Sigmoid colon (tissue), 7 donors: Measurements from ENCODE around the gene BCHE. TPM values are rescaled to one million over a fixed set of nuclear protein-coding genes. Genes with fewer than 3 reads are reported as not detected.

Experiments
- DNase-seq: peaks from one replicate; pipeline ENCODE4 v3.0.0-alpha.2; 2019
- H3K27ac ChIP-seq, 4 donors: fragments of 200-600 bp; sonication (generic); one replicate each; pipeline ENCODE4 v1.5.1; 2016 to 2019; ENCODE audit warnings: mild to moderate bottlenecking in 1 of 4
- H3K27me3 ChIP-seq, 3 donors: fragments of 200-600 bp; sonication (generic); one replicate each; pipeline ENCODE4 v1.5.1; 2019; ENCODE audit warnings: mild to moderate bottlenecking in 1 of 3
- H3K36me3 ChIP-seq, 4 donors: fragments of 200-600 bp; sonication (generic); one replicate each; pipeline ENCODE4 v1.5.1; 2016 to 2019
- H3K4me1 ChIP-seq, 4 donors: fragments of 200-600 bp; sonication (generic); one replicate each; pipeline ENCODE4 v1.5.1; 2017 to 2019
- H3K4me3 ChIP-seq, 4 donors: fragments of 200-600 bp; sonication (generic); one replicate each; pipeline ENCODE4 v1.5.1; 2017 to 2019; ENCODE audit warnings: mild to moderate bottlenecking in 2 of 4, moderate library complexity in 1 of 4
- H3K9me3 ChIP-seq, 4 donors: fragments of 200-600 bp in 3 of 4; sonication (generic) in 3 of 4; one replicate each; pipeline versions ENCODE4 v1.5.1 to v1.6.1; 2013 to 2019
- EP300 ChIP-seq, 4 donors: sonication (generic); formaldehyde crosslinking; IDR thresholded peaks; one replicate each; pipeline ENCODE4 v1.6.1; 2017; ENCODE audit warnings: antibody characterized with exemption in 4 of 4
- POLR2A ChIP-seq, 2 donors: fragments of 450-650 bp; IDR thresholded peaks; one replicate each; pipeline ENCODE4 v1.6.1; 2016; ENCODE audit warnings: antibody characterized with exemption in 2 of 2, mild to moderate bottlenecking in 2 of 2, moderate library complexity in 2 of 2
- POLR2AphosphoS5 ChIP-seq, 4 donors: sonication (generic); formaldehyde crosslinking; IDR thresholded peaks; one replicate each; pipeline ENCODE4 v1.6.1; 2017; ENCODE audit warnings: antibody characterized with exemption in 4 of 4
- WGBS, 2 donors: extraction: QIAGEN DNeasy Blood & Tissue Kit; methylation state at CpG; one replicate each; pipeline ENCODE4 v1.1.7; 2013; 5-methylcytosine and 5-hydroxymethylcytosine counted together
- intact Hi-C: fragments of 100-400 bp; cut with DNase I; formaldehyde crosslinking; loops from one replicate; pipeline ENCODE4 v1.15.1; 2023
- polyA plus RNA-seq, 3 donors: library from polyadenylated mRNA; stranded (reverse); fragments of 200-250 nt; gene quantifications; one replicate each; pipeline ENCODE4 v1.2.3, GENCODE V29; 2013
- total RNA-seq, 4 donors: library from RNA; depleted of rRNA; stranded (reverse); fragments of >200 nt; gene quantifications; one replicate each; pipeline ENCODE4 v1.1.0, GENCODE V29; 2016
- TF ChIP-seq, protein P1 (sequence below), 4 experiments: fragments of 450-650 bp in 3 of 4; fragments of 200-600 bp in 1 of 4; IDR thresholded peaks; one replicate each; pipeline ENCODE4 v1.5.1; 2016 to 2019; ENCODE audit warnings: antibody characterized with exemption in 4 of 4, mild to moderate bottlenecking in 3 of 4, moderate library complexity in 2 of 4
- donor health status: healthy with polysubstance abuse.
- donor health status: Bipolar disorder and iron deficiency.
- donor health status: healthy.

The BCHE gene
- total and polyA plus RNA-seq, 7 donors, result 0.23 to 88.1 (median 34.9) TPM

DNA sequence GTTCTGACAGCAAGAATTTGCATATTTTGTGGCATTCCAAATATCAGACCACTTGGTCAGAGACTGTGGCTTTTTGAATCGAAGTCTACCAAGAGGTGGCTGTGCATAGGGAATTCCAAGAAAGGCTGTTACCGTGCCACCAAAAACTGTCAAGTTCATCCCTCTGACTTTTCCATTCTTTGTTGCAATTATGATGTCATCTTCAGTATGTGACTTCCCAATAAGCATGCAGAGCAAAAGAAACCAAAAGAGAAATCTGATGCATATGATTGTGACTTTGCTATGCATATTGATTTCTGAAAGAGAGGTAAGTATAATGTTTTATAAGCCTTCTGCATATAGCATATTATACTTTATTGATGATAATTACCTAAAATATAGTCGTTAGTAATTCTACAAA is 6.5 kb downstream of the BCHE start:
- WGBS, 2 donors, result 62 to 79% methylated on average over 3 of the region's 3 CpGs
- intact Hi-C loops, result no loop called here
- no peak overlapping the region for H3K4me3 ChIP-seq
- no peak for TF ChIP-seq POLR2AphosphoS5 (IDR thresholded peaks at IDR 0.05)
- TF ChIP-seq POLR2A (IDR thresholded peaks at IDR 0.05), result no peak
- TF ChIP-seq EP300 (IDR thresholded peaks at IDR 0.05), result no peak
- TF ChIP-seq, protein P1, sequence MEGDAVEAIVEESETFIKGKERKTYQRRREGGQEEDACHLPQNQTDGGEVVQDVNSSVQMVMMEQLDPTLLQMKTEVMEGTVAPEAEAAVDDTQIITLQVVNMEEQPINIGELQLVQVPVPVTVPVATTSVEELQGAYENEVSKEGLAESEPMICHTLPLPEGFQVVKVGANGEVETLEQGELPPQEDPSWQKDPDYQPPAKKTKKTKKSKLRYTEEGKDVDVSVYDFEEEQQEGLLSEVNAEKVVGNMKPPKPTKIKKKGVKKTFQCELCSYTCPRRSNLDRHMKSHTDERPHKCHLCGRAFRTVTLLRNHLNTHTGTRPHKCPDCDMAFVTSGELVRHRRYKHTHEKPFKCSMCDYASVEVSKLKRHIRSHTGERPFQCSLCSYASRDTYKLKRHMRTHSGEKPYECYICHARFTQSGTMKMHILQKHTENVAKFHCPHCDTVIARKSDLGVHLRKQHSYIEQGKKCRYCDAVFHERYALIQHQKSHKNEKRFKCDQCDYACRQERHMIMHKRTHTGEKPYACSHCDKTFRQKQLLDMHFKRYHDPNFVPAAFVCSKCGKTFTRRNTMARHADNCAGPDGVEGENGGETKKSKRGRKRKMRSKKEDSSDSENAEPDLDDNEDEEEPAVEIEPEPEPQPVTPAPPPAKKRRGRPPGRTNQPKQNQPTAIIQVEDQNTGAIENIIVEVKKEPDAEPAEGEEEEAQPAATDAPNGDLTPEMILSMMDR (IDR thresholded peaks at IDR 0.05), result no peak
- no peak for DNase-seq
- H3K27me3 ChIP-seq, result no peaks in the 10 kb centered on the region
- H3K9me3 ChIP-seq, result no peaks in the 10 kb centered on the region
- no peak overlapping the region for H3K27ac ChIP-seq
- no peaks in the 10 kb centered on the region for H3K36me3 ChIP-seq
- peaks cover 0 to 4% (median 0%) of the 10 kb centered on the region in 4 donors for H3K4me1 ChIP-seq

DNA sequence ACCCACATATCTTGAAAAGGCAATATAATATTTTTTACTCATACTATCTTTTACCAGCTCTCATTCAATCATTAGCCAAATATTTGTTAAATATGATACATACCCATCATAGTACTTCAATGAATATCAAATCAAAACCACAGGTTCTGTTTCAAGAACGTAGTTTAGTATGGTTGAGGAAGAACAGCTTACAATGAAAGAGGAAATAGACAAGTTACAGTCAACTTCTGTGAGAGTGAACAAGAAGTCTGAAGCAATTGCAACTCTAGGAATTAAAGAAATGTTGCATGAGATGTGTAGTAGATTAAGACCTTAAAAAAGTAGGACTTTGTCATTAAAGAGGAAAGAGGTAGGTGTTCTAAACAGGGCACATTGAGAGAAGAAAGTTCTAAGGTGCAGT is 9.3 kb downstream of the BCHE start:
- 45 to 46% methylated on average over 1 of the region's 1 CpG for WGBS, 2 donors
- intact Hi-C loops, result no loop called here
- DNase-seq, result no peak
- Histone ChIP-seq H3K4me1 (no peaks in the 10 kb centered on the region), H3K27me3 (no peaks in the 10 kb centered on the region), H3K9me3 (peaks cover 0 to 9% (median 0%) of the 10 kb centered on the region in 4 donors), H3K27ac (no peak overlapping the region), H3K36me3 (no peaks in the 10 kb centered on the region), H3K4me3 (no peak overlapping the region)
- TF ChIP-seq POLR2A (IDR thresholded peaks at IDR 0.05) (no peak), POLR2AphosphoS5 (IDR thresholded peaks at IDR 0.05) (no peak), EP300 (IDR thresholded peaks at IDR 0.05) (no peak)
- TF ChIP-seq, protein P1 (IDR thresholded peaks at IDR 0.05), result no peak

DNA sequence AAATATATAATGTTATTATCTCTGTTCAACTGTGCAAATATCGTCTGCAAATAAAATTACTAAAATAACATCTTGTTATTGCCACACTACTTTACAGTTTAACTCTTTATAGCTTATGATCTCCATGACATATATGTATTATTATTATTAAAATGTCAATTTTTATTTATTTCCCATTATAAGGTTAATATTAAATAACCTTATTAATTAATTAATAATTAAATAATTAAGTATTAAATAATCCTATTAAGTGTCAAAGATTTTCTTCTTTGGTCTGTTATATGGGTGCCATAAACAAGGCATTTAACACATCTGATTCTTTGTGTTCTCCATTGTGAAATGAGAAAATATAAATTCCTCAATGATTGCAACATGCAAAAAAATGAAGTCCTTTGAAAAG is 10.0 kb downstream of the BCHE start:
- no peak overlapping the region for H3K27ac ChIP-seq
- 54 to 74% methylated on average over 1 of the region's 1 CpG for WGBS, 2 donors

DNA sequence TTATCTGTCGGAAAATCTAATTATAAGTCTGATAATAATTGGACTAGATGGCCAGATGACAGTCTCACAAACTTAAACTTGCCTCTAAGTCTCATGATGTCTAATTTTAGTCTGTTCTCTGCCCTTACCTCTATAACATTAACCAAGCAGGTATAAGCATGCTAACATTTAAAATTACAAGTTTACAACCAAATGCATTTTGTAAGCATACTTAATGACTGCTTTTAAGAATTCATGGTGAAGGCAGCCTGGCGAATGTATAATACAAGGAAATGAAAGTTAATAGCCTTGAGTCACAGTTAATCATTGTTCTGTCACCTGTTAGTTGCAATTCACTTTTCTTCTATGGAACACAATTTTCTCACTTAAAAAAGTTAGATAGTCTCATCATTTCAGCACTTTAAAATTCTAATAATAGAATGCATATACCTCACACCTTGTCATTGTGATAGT is 16.5 kb downstream of the BCHE start:
- intact Hi-C loops, result no loop called here
- TF ChIP-seq POLR2A (IDR thresholded peaks at IDR 0.05) (no peak), POLR2AphosphoS5 (IDR thresholded peaks at IDR 0.05) (no peak), EP300 (IDR thresholded peaks at IDR 0.05) (no peak)
- TF ChIP-seq, protein P1 (IDR thresholded peaks at IDR 0.05), result no peak
- Histone ChIP-seq H3K27me3 (no peaks in the 10 kb centered on the region), H3K9me3 (peaks cover 0 to 9% (median 0%) of the 10 kb centered on the region in 4 donors), H3K36me3 (no peaks in the 10 kb centered on the region), H3K4me3 (no peak overlapping the region), H3K27ac (no peak overlapping the region), H3K4me1 (no peaks in the 10 kb centered on the region)
- DNase-seq, result no peak
- 21 to 35% methylated on average over 2 of the region's 2 CpGs for WGBS, 2 donors

More for the DNA sequence above, 10.0 kb downstream of the BCHE start:
- H3K9me3 ChIP-seq, result peaks cover 0 to 9% (median 0%) of the 10 kb centered on the region in 4 donors
- H3K36me3 ChIP-seq, result no peaks in the 10 kb centered on the region
- TF ChIP-seq EP300 (IDR thresholded peaks at IDR 0.05), result no peak
- no peak for TF ChIP-seq POLR2AphosphoS5 (IDR thresholded peaks at IDR 0.05)
- TF ChIP-seq POLR2A (IDR thresholded peaks at IDR 0.05), result no peak
- TF ChIP-seq, protein P1 (IDR thresholded peaks at IDR 0.05), result no peak
- H3K4me3 ChIP-seq, result no peak overlapping the region
- H3K27me3 ChIP-seq, result no peaks in the 10 kb centered on the region
- intact Hi-C loops, result no loop called here
- H3K4me1 ChIP-seq, result no peaks in the 10 kb centered on the region
- no peak for DNase-seq

DNA sequence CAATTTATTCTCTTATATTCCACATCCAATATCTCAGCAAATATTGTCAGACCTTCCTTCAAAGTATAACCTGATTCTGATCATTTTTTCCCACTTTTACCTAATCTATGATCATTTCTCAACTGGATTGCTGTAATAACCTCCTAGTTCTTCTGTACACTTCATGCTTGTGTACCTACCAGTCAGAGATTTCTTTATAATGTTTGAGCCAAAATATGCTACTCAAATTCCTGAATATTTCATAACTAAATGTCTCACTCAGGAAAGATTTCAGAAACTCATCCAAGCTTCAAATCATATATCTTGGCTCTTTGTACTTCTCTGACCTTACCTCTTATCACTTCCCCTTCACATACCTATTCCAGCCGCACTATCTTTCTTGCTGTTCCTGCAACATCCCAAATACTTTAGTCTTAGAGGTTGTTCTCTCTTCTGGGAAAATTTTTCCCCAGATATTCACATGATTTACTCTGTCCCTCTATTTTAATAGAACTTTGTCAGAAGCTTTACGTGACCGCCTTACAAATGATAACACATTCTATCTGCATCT is 20.0 kb downstream of the BCHE start:
- no peak overlapping the region for H3K27ac ChIP-seq
- no peaks in the 10 kb centered on the region for H3K4me1 ChIP-seq
- no peak for DNase-seq
- H3K36me3 ChIP-seq, result no peaks in the 10 kb centered on the region
- no peaks in the 10 kb centered on the region for H3K27me3 ChIP-seq
- no peaks in the 10 kb centered on the region for H3K9me3 ChIP-seq
- 91 to 93% methylated on average over 3 of the region's 3 CpGs for WGBS, 2 donors
- intact Hi-C loops, result no loop called here
- TF ChIP-seq EP300 (IDR thresholded peaks at IDR 0.05) (no peak), POLR2A (IDR thresholded peaks at IDR 0.05) (no peak), POLR2AphosphoS5 (IDR thresholded peaks at IDR 0.05) (no peak)
- TF ChIP-seq, protein P1 (IDR thresholded peaks at IDR 0.05), result no peak
- no peak overlapping the region for H3K4me3 ChIP-seq
